IPS-18a (cell line): ENCODE data around the gene LAT.

Experiments
- H3K27ac ChIP-seq: one replicate; pipeline ENCODE4 v1.5.1; 2013; ENCODE audit warnings: low read length
- H3K27me3 ChIP-seq: one replicate; pipeline ENCODE4 v1.6.1; 2013; ENCODE audit warnings: mild to moderate bottlenecking, low read length; ENCODE audit not compliant: control insufficient read depth, insufficient read depth
- H3K36me3 ChIP-seq: one replicate; pipeline ENCODE4 v1.6.1; 2013; ENCODE audit warnings: low read depth, low read length; ENCODE audit not compliant: control insufficient read depth
- H3K4me1 ChIP-seq: one replicate; pipeline ENCODE4 v1.6.1; 2013; ENCODE audit warnings: low read depth, low read length; ENCODE audit not compliant: control insufficient read depth
- H3K4me3 ChIP-seq: one replicate; pipeline ENCODE4 v1.5.1; 2013; ENCODE audit warnings: low read length
- H3K9ac ChIP-seq: one replicate; pipeline ENCODE4 v1.6.1; 2013; ENCODE audit warnings: mild to moderate bottlenecking, low read length, moderate library complexity
- H3K9me3 ChIP-seq: one replicate; pipeline ENCODE4 v1.6.1; 2013; ENCODE audit warnings: low read depth, low read length; ENCODE audit not compliant: control insufficient read depth

The LAT gene

GRCh38 chr16:29011851-29012250, 27.0 kb downstream of the LAT start:
- Histone ChIP-seq H3K4me1 (no peaks in the 10 kb centered on the region), H3K36me3 (no peaks in the 10 kb centered on the region), H3K9me3 (no peaks in the 10 kb centered on the region), H3K4me3 (no peak overlapping the region), H3K9ac (no peak overlapping the region), H3K27ac (no peak overlapping the region), H3K27me3 (no peaks in the 10 kb centered on the region)

- Histone ChIP-seq H3K9me3 (no peaks in the 10 kb centered on the region), H3K4me3 (no peak overlapping the region), H3K9ac (no peak overlapping the region), H3K27me3 (no peaks in the 10 kb centered on the region), H3K4me1 (no peaks in the 10 kb centered on the region), H3K36me3 (no peaks in the 10 kb centered on the region), H3K27ac (no peak overlapping the region)
These were observed 28.2 kb downstream of the LAT start for GRCh38 chr16:29012913-29013553.

GRCh38 chr16:29014561-29015069, 29.8 kb downstream of the LAT start:
- Histone ChIP-seq H3K4me3 (no peak overlapping the region), H3K9me3 (no peaks in the 10 kb centered on the region), H3K36me3 (no peaks in the 10 kb centered on the region), H3K27me3 (no peaks in the 10 kb centered on the region), H3K9ac (no peak overlapping the region), H3K27ac (no peak overlapping the region), H3K4me1 (no peaks in the 10 kb centered on the region)

GRCh38 chr16:29022196-29022595, 37.3 kb downstream of the LAT start:
- H3K9me3 ChIP-seq = no peaks in the 10 kb centered on the region
- no peak overlapping the region for H3K4me3 ChIP-seq
- no peak overlapping the region for H3K27ac ChIP-seq
- H3K36me3 ChIP-seq = no peaks in the 10 kb centered on the region
- H3K4me1 ChIP-seq = no peaks in the 10 kb centered on the region
- H3K9ac ChIP-seq = no peak overlapping the region
- no peaks in the 10 kb centered on the region for H3K27me3 ChIP-seq

- no peak overlapping the region for H3K4me3 ChIP-seq
- no peak overlapping the region for H3K9ac ChIP-seq
- no peaks in the 10 kb centered on the region for H3K9me3 ChIP-seq
- H3K27ac ChIP-seq = no peak overlapping the region
- H3K27me3 ChIP-seq = no peaks in the 10 kb centered on the region
- H3K36me3 ChIP-seq = no peaks in the 10 kb centered on the region
- H3K4me1 ChIP-seq = no peaks in the 10 kb centered on the region
These were observed 38.7 kb downstream of the LAT start for GRCh38 chr16:29023279-29024277.

- no peak overlapping the region for H3K27ac ChIP-seq
- no peak overlapping the region for H3K9ac ChIP-seq
- H3K4me1 ChIP-seq = no peaks in the 10 kb centered on the region
These were observed 39.4 kb downstream of the LAT start for GRCh38 chr16:29024278-29024677.

GRCh38 chr16:29025218-29025617, 40.4 kb downstream of the LAT start:
- H3K27me3 ChIP-seq = no peaks in the 10 kb centered on the region
- H3K27ac ChIP-seq = no peak overlapping the region
- H3K4me3 ChIP-seq = no peak overlapping the region
- no peak overlapping the region for H3K9ac ChIP-seq
- H3K36me3 ChIP-seq = no peaks in the 10 kb centered on the region
- no peaks in the 10 kb centered on the region for H3K4me1 ChIP-seq
- H3K9me3 ChIP-seq = no peaks in the 10 kb centered on the region

More at GRCh38 chr16:29024278-29024677, 39.4 kb downstream of the LAT start:
- Histone ChIP-seq H3K36me3 (no peaks in the 10 kb centered on the region), H3K27me3 (no peaks in the 10 kb centered on the region), H3K9me3 (no peaks in the 10 kb centered on the region), H3K4me3 (no peak overlapping the region)

GRCh38 chr16:29025735-29026134, 40.9 kb downstream of the LAT start:
- Histone ChIP-seq H3K9me3 (no peaks in the 10 kb centered on the region), H3K36me3 (no peaks in the 10 kb centered on the region), H3K4me1 (no peaks in the 10 kb centered on the region), H3K4me3 (no peak overlapping the region), H3K9ac (no peak overlapping the region), H3K27me3 (no peaks in the 10 kb centered on the region), H3K27ac (no peak overlapping the region)

GRCh38 chr16:29028457-29029167, 43.8 kb downstream of the LAT start:
- Histone ChIP-seq H3K36me3 (no peaks in the 10 kb centered on the region), H3K4me3 (no peak overlapping the region), H3K9ac (no peak overlapping the region), H3K9me3 (no peaks in the 10 kb centered on the region), H3K27ac (no peak overlapping the region), H3K27me3 (no peaks in the 10 kb centered on the region), H3K4me1 (no peaks in the 10 kb centered on the region)

GRCh38 chr16:29029168-29029994, 44.5 kb downstream of the LAT start:
- Histone ChIP-seq H3K36me3 (no peaks in the 10 kb centered on the region), H3K4me3 (no peak overlapping the region), H3K9me3 (no peaks in the 10 kb centered on the region), H3K9ac (no peak overlapping the region), H3K27me3 (no peaks in the 10 kb centered on the region), H3K27ac (no peak overlapping the region), H3K4me1 (no peaks in the 10 kb centered on the region)
